DMS 273 (cell line): ENCODE measurements around the gene GOLT1A.

Experiments
- DNase-seq: peaks from one replicate; lab custom pipeline; 2025; ENCODE audit not compliant: unreplicated experiment; lab: John Stamatoyannopoulos, UW

Gene GOLT1A

DNA sequence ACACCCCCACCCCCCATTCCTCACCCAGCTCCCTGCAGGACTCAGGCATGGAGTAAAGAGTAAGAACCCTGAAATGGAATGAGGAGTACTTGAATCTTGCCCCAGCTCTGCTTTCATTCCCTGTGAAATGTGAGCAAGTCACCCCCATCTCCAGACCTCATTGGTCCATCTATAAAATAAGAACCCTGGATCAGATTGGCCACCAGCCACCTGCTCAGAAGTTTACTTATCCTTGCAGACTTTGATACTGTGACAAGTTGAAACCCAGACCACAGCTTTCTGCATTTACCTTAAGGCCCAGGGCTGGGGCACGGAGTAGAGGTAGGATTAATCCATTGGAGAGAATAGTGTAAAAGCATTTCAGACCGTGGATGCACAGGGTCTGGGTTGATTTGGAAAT is 19.7 kb downstream of the GOLT1A start:
- DNase-seq, result no peak

DNA sequence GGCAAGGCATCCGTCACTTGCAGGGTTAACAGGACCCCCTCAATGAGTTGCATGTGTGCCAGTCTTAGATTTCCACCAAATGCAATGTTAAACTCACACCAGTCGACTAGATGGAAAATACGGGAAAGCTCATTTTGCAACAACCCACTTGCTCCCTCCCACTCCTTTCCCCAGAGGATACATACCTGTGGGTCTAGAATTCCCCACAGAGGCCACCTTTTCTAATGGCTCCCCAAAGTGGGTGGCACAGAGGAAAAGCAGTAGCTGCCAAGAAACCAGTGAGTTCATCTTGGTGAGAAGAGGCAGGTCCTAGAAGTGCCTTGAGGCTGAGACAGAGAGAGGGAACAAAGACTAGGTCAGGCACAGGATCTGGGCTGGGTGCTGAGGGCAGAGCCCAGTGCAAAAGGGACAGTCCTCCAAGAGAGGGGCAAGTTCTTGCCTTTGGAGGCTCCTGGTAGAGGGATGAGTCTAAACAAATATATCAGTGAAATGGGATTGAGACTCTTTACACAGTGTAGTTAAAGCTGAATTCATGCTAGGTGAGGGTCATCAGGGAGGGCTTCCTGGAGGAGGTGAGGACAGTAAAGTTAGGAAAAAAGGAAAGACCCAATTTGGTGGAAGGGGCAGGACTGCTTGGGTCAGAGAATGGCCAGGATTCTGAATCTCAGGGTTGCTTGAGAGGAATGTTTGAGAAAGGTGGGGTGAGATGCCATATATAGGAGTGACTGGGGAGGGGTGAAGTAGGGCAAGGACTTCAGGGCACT is 21.0 kb downstream of the GOLT1A start:
- DNase-seq, result no peak

DNA sequence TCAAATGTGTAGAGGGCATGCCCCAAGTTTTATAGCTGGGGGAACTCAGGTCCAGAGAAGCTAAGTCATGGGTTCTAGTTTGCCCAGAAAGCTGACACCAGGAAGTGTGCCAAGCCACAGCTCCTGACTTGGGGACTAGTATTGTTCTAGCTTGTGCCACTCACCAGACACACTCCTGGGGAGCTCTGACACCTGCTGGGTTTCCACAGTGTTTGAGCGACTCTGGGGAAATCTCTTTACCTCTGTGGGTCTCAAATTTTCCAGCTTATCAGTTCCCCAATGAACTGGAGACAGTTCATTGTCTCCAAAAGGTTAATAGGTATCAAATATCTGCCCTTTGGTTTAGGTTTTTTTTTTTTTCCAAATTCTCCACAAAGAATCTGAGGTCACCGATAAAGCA is 21.7 kb downstream of the GOLT1A start:
- DNase-seq, result no peak

DNA sequence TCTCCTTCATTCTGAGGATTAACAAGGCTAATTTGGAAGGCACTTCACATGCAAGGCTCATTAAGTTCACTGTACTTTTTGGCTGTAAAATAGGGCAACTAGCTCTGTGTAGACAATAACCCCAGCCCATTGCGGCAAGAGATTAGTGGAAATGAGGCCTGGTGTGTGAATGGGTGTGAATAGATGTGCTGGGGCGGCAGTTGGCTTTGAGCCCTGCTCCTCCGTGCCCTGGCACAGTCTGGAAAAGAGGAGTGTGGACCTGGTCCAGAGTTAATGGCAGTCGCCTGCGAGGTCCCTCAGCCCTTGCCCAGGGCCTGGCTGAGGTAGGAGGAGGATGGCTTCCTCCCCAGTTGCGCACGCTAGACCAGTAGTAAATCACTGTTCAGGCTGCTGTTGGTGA is 22.3 kb downstream of the GOLT1A start:
- no peak for DNase-seq

DNA sequence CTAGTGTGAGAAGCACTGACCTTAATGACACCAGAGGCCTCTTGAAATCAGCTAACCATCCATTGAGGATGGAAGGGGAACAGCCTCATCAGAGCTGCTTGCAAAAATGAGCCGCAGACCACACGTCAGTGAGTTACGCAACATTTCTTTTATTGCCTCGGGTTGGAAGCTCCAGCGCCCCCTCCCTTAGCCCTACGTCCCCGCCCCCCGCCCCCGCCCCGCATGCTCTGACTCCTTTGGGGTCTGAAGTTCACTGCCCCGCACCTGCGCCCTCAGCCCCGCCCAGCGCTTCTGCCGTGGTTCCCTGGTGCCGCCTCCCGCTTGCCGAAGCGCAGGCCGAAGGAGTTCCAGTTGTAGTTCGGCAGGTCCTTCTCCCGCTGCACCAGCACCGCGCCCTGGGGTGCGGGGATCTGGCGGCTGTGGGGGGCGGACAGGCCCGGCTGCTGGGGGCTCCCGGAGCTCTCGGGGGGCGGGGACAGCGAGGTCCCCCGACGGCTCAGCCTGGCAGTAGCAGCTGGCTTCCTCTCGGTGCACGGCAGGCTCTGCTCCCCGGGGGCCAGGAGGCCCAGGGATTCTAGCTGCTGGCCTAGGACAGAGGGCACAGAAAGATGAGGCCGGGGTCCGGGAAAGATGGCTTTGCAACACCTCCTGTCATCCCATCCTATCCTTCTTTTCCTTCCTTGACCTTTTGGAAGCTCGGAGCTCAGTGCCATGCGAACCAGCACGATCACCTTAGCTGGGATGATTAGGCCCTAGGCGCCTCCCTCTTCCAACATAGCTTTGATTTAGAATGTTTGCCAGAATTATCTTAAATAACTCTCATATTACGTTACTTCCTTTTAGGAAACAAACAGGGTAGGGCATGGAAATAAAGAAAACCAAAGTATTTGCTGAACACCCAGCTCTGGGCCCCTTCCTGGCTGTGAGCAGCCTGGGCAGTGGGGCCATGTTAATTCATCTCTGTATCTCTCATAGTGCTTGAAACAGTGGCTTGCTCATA is 23.3 kb downstream of the GOLT1A start:
- peak; percentile 70 for DNase-seq

DNA sequence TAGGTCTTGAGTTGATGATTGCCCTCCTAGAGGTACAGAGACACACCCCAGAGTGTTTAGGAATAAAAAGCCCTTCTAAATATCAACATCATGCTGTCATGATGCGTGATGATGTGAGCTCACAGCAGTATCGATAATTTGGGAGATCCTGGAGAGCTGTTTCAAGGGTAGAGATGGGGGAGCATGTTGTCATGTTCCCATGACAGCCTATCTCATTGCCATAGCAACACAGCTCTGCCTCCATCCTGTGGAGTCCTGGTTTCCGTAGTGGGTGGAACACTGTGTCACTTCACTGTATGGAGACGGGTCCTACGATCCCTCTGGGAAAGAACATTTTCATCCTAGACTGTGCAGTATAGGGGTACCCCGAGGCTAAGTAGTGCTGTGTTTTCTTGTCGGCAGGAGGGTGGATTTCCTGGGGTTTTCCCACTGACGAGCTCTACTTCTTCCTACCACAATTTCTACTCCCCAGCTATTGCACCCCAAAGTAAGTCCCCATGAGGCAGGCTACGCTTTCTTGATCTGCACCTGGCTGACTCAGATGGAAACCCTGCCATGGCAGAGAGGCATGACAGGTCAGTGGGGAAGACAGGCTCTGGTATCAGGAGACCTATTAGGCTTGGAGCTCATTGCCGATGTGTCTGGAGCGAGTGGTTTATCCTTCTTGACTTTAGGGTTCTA is 24.7 kb downstream of the GOLT1A start:
- DNase-seq, result no peak

DNA sequence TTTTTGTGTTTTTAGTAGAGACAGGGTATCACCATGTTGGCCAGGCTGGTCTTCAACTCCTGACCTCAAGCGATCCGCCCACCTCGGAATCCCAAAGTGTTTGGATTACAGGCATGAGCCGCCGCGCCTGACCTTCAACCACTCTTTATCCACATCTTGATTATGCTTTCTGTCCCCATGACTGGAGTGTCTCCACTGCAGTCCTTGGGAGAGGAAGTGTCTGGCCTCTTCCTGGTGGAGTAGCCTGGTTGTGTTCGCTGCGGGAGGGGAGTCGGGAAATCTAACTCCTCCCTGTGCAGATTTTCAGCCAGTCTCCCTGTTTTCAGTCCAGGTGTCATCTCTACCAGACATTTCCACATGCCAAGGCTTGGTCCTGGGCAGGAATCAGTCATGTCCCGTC is 27.2 kb downstream of the GOLT1A start:
- DNase-seq, result no peak

DNA sequence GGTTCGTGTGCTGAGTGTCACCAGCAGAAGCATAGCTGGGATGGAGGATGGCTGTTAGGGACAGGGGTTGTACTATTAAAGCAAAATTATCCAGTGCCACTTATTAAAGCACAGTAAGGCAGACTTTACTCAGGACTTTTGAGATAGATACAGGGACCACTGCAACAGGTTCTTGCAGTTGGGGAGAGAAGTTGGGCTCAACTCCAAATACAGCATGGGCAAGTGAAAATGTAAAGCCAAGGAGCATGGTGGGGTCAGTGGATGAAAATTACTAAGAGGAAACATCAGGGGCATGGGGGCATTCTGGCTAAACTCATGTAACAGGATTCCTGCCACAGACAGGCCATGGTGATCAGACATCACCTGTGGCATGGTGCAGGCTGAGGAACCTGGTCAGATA is 32.7 kb downstream of the GOLT1A start:
- no peak for DNase-seq

DNA sequence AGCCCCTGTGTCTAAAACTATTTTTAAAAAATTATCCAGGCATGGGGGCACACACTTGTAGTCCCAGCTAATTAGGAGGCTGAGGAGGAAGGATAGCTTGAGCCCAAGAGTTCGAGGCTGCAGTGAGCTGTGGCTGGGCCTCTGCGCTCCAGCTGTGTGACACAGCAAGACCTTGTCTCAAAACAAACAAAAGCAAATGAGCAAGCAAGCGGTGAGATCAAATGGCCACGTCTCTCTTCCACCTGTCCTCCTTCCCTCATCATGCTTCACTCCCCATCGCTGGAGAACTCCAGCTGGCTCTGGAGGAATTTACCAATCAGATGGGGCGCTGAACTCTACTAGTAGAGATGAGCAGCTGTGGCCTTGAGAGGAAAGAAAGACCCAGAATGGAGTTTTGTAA is 33.7 kb downstream of the GOLT1A start:
- no peak for DNase-seq

DNA sequence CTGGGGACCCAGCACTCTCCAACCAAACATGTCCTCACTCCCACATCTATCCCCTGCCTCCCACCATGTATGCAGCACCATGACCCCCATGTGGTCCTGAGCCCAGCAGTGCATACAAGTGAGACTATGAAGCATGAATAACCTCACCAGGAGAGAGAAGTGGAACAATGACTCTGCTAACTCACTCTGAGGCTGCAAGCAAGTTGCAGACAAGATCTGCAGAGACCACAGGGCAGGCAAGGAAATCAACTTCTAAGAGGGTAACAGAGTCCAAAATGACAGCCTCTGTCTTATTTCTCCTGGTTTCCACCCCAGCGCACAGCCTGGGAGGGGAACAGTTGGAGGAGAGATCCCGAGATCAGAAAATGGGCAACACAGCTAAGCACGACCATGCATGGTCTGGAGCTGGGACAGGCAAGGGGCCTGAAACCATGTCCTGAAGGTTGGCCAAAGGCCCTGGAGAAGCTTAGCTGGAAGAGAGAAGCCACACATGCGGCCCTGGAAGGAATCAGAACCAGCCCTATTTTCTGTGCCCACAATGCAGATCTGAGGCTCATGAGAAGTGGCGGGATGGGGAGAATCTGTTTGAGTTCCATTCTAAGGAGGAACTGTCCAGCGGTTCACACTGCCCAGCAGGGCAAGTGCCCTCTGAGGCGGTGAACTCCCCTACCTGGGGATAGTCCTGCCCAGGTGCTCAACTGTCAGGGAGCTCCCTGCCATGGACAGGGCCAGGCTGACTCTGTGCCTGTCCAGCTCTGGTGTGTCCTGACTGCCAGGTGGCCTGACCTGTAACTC is 35.1 kb downstream of the GOLT1A start:
- DNase-seq, result no peak

DNA sequence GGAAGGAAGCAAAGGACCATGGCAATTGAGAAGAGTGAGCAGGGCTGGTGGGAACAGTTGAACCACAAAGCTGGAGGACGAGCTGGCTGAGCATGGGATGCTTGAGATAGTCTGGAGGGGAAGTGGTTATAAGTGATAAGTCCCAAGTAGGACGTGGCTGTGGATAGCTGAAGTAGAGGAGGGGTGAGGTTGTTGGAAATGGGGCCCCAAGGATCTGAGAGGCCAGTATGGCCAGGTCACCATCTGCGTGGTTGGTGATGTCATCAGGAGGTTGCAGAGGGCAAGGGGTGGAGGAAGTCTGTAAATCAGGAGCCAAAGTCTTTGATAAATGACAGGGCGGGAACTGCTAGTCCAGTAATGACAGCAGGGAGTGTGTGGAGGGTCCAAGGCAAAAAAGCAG is 36.7 kb downstream of the GOLT1A start:
- no peak for DNase-seq

DNA sequence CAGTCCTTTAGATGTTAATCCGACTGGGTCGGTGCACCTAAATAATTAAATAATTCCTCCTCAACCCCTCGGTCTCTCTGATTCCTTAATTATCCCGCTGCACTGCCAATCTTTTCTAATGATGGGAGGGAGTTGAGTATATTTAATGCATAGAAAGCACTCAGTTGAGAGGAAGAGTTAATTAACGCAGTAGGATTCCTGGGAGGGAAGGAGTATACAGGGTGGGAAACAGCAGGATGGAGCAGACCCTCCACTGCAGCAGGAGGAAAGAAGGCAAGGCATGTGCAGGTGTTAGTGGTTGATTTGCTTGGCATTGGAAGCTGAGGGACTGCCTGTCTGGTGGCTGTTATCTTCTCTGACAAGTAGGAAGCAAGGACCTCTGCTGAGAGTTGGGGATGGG is 37.7 kb downstream of the GOLT1A start:
- DNase-seq, result no peak

DNA sequence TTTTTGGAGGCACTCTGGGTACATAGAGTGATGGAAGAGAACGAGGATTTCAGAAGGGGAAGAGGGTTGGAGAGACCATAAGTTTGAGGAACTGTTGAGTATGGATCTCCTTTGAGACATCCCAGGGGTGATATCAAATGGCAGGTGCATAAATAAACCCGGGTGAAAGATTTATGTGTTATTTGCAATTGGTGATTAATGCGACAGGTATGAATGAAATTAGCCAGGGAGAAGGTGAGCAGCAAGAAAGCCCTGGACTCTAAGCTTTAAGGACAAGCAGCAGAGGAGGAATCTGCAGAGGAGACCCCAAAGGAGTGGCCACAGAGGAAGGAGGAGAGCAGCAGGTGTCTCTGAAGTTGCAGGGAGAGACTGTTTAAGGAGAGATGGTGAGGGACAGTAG is 38.8 kb downstream of the GOLT1A start:
- DNase-seq, result no peak

DNA sequence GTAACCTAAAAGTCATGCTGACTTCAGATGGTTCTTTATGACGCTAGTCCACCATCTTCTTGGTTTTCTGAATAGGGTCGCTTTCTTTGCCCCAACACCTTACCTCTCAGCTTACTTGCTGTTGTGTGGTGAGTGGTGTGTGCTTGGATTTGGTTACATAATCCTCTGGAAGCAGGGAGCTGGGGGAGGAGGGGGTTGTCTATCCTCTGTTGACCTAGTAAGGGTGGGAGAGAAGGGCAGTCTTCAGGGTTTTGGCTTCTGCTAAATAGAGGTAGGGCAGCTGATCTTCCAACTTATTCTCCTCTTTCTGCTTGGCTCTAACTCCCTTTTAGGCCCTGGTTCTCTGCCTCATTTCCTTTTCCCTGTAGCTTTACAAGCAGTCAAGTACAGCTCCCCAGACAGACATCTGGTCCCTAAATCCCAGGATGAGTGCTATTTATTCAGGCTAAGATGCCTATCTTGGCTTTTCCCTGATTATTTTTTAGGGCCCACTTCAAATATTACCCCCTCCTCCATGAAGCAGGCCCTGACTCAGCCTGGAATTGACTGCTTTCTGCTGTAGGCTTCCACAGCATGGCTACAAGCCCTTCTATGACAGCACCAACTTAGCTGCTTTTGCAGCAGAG is 41.3 kb downstream of the GOLT1A start:
- DNase-seq, result no peak

DNA sequence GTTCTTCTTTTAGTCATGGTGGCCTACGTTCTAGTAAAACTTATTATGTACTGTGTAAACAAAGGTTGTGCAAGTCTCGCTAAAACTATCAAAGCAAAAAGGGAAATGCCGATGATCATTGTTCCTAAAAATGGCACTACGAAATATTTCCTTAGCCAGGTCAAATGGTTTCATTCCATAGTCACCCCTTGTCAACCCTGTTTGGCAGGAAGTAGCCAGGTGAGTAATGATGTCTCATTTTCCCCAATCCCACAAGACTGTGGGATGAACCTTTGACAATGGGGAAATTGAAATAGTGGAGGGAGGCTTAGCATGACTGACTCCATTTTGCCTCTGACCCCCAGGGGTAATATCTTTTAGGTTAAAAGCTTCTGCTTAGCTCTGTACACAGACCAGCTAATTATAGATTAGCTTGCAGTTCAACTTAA is 42.0 kb downstream of the GOLT1A start:
- DNase-seq, result no peak

DNA sequence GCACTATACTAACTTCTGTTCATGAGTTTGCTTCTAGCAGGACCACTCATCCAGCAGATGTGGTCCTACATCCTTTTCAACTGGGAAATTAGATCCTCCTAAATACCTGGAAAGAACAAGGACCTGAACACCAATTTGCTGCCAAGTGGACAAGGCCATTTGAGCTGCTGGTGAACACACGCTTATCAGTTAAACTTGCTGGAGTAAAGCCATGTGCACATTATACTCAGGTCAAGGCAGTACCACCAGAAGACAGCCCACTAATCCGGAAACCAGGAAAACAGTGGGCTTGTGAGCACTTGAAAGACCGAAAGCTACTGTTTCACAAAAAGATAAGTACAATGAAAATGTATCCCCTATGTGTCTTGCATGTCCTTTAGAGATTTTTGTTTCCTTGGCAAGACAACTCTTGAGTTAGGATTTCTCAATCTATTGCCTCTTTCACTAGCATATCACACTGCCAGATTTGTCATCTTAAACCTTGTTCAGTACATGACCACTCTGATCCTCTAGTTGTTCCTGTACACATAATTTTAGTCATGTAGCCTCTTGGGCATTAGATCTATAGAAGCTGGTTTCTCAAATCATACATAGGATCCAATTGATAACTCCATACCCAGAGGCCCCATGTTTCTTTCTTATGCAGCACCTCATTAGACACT is 43.2 kb downstream of the GOLT1A start:
- no peak for DNase-seq

DNA sequence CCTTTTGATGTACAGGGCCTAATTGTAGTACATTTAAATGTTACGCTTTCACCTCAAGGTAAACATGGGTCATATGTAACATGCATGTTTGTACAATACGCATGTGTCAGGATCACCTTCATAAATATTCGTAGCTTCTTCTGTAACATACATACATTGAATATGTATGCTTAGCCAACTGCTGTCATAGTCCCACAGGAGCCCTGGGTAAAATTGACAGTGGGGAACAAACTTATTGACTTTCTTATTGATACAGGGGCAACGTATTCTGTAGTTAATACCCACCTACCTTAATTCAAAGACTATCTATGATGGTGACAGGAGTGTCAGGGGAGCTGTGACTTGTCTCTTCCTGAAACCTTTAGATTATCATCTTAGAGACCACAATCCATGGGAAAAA is 43.9 kb downstream of the GOLT1A start:
- DNase-seq, result no peak

DNA sequence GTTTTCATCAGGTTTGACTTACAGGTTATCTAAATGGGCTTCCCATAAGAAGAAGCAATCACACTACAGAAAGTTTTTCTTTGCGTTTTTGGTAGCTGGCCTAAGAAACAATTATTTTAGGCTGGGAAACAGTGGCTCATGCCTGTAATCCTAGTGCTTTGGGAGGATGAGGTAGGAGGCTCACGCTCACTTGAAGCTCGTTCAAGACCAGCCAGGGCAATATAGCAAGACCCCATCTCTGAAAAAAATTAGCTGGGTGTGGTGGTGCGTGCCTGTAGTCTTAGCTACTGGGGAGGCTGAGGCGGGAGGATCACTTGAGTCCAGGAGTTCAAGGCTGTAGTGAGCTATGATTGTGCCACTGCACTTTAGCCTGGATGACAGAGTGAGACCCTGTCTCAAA is 46.1 kb downstream of the GOLT1A start:
- DNase-seq, result no peak

DNA sequence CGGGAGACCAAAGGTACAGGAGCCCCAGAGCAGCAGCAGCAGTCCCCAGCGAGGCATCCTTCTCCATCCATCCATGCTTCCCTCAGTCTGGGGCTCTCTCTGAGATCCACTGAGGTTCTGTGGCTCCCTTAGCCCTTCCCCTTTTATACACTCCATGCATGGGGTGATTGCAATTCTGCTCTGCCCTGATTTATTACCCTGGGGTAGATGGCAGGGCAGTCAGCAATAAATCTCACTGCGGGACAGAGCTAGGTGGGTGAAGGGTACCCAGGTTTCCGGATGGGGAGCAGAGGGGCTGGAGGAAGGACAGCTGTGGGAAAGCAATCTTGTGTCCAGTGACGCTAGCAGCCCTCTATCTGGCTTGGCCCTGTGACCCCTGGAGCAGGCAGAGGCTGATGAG is 47.6 kb downstream of the GOLT1A start, which contains the start of gene REN:
Gene REN, minus strand, starts transcription at position 119 of the 400 bp plus-strand sequence. Its CDS starts 44 bp downstream, at position 75.
- DNase-seq, result no peak
